ENCODE data around the gene SHROOM2.

The SHROOM2 gene

DNA sequence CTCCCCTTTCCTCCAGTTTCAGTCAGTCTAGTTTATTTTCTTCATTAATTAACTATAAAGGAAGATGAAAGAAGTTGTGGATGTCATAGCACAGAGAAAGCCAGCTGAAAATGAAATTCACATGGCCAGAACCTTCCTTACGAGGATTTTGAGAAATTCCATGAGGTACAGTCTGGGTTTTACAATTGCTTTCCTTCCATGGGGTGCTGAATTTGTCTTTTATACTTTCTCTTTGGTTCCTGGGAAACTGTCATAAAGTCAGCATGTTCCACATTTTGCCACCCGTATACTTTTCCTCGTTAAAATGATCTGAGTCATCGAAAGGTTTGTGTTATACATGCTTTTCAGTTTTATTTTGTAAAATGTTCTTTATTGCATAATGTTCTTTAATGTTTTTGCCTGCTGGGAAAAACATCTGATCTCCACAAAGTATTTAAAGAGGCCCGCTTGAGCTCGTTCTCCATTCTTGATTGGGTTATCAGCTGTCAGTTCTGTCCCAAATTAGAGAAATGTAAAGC lies 102.8 kb downstream of the SHROOM2 start:
- no peak for TF ChIP-seq TEAD4 (IDR thresholded peaks at IDR 0.05)
- TF ChIP-seq, protein P1, sequence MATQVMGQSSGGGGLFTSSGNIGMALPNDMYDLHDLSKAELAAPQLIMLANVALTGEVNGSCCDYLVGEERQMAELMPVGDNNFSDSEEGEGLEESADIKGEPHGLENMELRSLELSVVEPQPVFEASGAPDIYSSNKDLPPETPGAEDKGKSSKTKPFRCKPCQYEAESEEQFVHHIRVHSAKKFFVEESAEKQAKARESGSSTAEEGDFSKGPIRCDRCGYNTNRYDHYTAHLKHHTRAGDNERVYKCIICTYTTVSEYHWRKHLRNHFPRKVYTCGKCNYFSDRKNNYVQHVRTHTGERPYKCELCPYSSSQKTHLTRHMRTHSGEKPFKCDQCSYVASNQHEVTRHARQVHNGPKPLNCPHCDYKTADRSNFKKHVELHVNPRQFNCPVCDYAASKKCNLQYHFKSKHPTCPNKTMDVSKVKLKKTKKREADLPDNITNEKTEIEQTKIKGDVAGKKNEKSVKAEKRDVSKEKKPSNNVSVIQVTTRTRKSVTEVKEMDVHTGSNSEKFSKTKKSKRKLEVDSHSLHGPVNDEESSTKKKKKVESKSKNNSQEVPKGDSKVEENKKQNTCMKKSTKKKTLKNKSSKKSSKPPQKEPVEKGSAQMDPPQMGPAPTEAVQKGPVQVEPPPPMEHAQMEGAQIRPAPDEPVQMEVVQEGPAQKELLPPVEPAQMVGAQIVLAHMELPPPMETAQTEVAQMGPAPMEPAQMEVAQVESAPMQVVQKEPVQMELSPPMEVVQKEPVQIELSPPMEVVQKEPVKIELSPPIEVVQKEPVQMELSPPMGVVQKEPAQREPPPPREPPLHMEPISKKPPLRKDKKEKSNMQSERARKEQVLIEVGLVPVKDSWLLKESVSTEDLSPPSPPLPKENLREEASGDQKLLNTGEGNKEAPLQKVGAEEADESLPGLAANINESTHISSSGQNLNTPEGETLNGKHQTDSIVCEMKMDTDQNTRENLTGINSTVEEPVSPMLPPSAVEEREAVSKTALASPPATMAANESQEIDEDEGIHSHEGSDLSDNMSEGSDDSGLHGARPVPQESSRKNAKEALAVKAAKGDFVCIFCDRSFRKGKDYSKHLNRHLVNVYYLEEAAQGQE (IDR thresholded peaks at IDR 0.05; ENCODE audit: low read depth), result peak; percentile 39; the same call in 1 of the 2 replicates

GRCh38 chrX:9890681-9891091 lies 104.5 kb downstream of the SHROOM2 start:
- TF ChIP-seq EP300 (IDR thresholded peaks at IDR 0.05; ENCODE audit: borderline replicate concordance), result no peak
- no peak for TF ChIP-seq RAD21 (IDR thresholded peaks at IDR 0.05; ENCODE audit: low read depth)
- TF ChIP-seq, protein P2, sequence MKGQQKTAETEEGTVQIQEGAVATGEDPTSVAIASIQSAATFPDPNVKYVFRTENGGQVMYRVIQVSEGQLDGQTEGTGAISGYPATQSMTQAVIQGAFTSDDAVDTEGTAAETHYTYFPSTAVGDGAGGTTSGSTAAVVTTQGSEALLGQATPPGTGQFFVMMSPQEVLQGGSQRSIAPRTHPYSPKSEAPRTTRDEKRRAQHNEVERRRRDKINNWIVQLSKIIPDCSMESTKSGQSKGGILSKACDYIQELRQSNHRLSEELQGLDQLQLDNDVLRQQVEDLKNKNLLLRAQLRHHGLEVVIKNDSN (IDR thresholded peaks at IDR 0.05), result no peak
- no peak for TF ChIP-seq CREB1 (IDR thresholded peaks at IDR 0.05; ENCODE audit: low read depth)
- TF ChIP-seq MAX (IDR thresholded peaks at IDR 0.05), result no peak
- TF ChIP-seq TEAD4 (IDR thresholded peaks at IDR 0.05), result no peak
- TF ChIP-seq ZBTB7A (IDR thresholded peaks at IDR 0.05; ENCODE audit: low read depth), result no peak
- TF ChIP-seq EGR1 (IDR thresholded peaks at IDR 0.05), result no peak
- TF ChIP-seq, protein P1 (IDR thresholded peaks at IDR 0.05; ENCODE audit: low read depth), result no peak
- TF ChIP-seq NFIC (IDR thresholded peaks at IDR 0.05), result no peak
- no peak for TF ChIP-seq TCF12 (IDR thresholded peaks at IDR 0.05; ENCODE audit: low read depth)
- TF ChIP-seq TAF1 (IDR thresholded peaks at IDR 0.05; ENCODE audit: low read depth), result no peak
- no peak for TF ChIP-seq CEBPB (IDR thresholded peaks at IDR 0.05)
- no peak for TF ChIP-seq YY1 (IDR thresholded peaks at IDR 0.05; ENCODE audit: low read depth)
- no peak for TF ChIP-seq FOXM1 (IDR thresholded peaks at IDR 0.05; ENCODE audit: borderline replicate concordance, low read depth)

DNA sequence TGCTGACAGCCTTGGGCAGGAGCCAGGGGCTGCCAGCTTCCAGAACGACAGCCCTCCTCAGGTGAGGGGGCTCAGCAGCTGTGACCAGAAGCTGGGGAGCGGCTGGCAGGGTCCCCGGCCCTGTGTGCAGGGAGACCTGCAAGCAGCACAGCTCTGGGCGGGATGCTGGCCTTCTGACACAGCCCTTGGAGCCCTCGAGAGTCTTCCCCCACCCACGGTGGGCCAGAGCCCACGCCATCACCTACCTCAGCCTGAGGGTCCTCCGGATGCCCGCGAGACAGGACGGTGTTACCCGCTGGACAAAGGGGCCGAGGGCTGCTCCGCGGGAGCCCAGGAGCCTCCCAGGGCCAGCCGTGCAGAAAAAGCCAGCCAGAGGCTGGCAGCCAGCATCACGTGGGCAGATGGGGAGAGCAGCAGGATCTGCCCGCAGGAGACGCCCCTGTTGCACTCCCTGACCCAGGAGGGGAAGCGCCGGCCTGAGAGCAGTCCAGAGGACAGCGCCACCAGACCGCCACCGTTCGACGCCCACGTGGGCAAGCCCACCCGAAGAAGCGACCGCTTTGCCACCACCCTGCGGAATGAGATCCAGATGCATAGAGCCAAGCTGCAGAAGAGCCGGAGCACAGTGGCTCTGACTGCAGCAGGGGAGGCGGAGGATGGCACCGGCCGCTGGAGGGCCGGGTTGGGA lies 109.1 kb downstream of the SHROOM2 start:
- TF ChIP-seq TEAD4 (IDR thresholded peaks at IDR 0.05), result no peak
- TF ChIP-seq CEBPB (IDR thresholded peaks at IDR 0.05), result no peak
- TF ChIP-seq NFIC (IDR thresholded peaks at IDR 0.05), result no peak
- TF ChIP-seq, protein P1 (IDR thresholded peaks at IDR 0.05; ENCODE audit: low read depth), result no peak
- TF ChIP-seq ZBTB7A (IDR thresholded peaks at IDR 0.05; ENCODE audit: low read depth), result no peak
- TF ChIP-seq, protein P2 (IDR thresholded peaks at IDR 0.05), result no peak
- TF ChIP-seq TAF1 (IDR thresholded peaks at IDR 0.05; ENCODE audit: low read depth), result no peak
- TF ChIP-seq MAX (IDR thresholded peaks at IDR 0.05), result no peak
- TF ChIP-seq RAD21 (IDR thresholded peaks at IDR 0.05; ENCODE audit: low read depth), result no peak
- TF ChIP-seq EGR1 (IDR thresholded peaks at IDR 0.05), result no peak
- TF ChIP-seq YY1 (IDR thresholded peaks at IDR 0.05; ENCODE audit: low read depth), result no peak
- no peak for TF ChIP-seq TCF12 (IDR thresholded peaks at IDR 0.05; ENCODE audit: low read depth)
- TF ChIP-seq FOXM1 (IDR thresholded peaks at IDR 0.05; ENCODE audit: borderline replicate concordance, low read depth), result no peak
- TF ChIP-seq EP300 (IDR thresholded peaks at IDR 0.05; ENCODE audit: borderline replicate concordance), result no peak
- no peak for TF ChIP-seq CREB1 (IDR thresholded peaks at IDR 0.05; ENCODE audit: low read depth)

GRCh38 chrX:9897761-9898161 lies 111.5 kb downstream of the SHROOM2 start:
- TF ChIP-seq CREB1 (IDR thresholded peaks at IDR 0.05; ENCODE audit: low read depth) (no peak), FOXM1 (IDR thresholded peaks at IDR 0.05; ENCODE audit: borderline replicate concordance, low read depth) (no peak), TEAD4 (IDR thresholded peaks at IDR 0.05) (no peak), EP300 (IDR thresholded peaks at IDR 0.05; ENCODE audit: borderline replicate concordance) (no peak), CEBPB (IDR thresholded peaks at IDR 0.05) (no peak), NFIC (IDR thresholded peaks at IDR 0.05) (no peak), TCF12 (IDR thresholded peaks at IDR 0.05; ENCODE audit: low read depth) (no peak), EGR1 (IDR thresholded peaks at IDR 0.05) (no peak), ZBTB7A (IDR thresholded peaks at IDR 0.05; ENCODE audit: low read depth) (no peak), YY1 (IDR thresholded peaks at IDR 0.05; ENCODE audit: low read depth) (no peak), MAX (IDR thresholded peaks at IDR 0.05) (no peak), TAF1 (IDR thresholded peaks at IDR 0.05; ENCODE audit: low read depth) (no peak), RAD21 (IDR thresholded peaks at IDR 0.05; ENCODE audit: low read depth) (no peak)
- TF ChIP-seq, protein P2 (IDR thresholded peaks at IDR 0.05), result no peak
- TF ChIP-seq, protein P1 (IDR thresholded peaks at IDR 0.05; ENCODE audit: low read depth), result no peak
